ENCODE data around the gene SEZ6L. TPM values are rescaled to one million over a fixed set of nuclear protein-coding genes. Genes with fewer than 3 reads are reported as not detected.

Gene SEZ6L
- total RNA-seq, 4 donors from 2014 or later: 0.14 to 0.16 TPM; not detected in 2

- H3K4me3 ChIP-seq: no peak overlapping the region
- H3K27me3 ChIP-seq: peaks cover 5% of the 10 kb centered on the region
- no peaks in the 10 kb centered on the region for H3K36me3 ChIP-seq
- intact Hi-C loops (cut with DNase I; ENCODE audit: low total_unique reads) (no loop called here), in situ Hi-C loops (cut with MboI; ENCODE audit: low pct_ligation_motif_present in 1 of 4, low pct_unique_long_range_greater_than_20kb in 1 of 4, low sequenced_read_pairs in 3 of 4) (no loop called here)
- H3K4me1 ChIP-seq: no peaks in the 10 kb centered on the region
- H3K9me3 ChIP-seq: no peaks in the 10 kb centered on the region
- 39% methylated on average over 4 of the region's 4 CpGs; no CpG with 5 or more reads in 1 of the 2 donors for WGBS, 2 donors (ENCODE audit: low coverage in 1 of 2)
- no peak overlapping the region for H3K27ac ChIP-seq
- no peak for DNase-seq
- TF ChIP-seq EP300 (IDR thresholded peaks at IDR 0.05; ENCODE audit: low read depth) (no peak), POLR2A (IDR thresholded peaks at IDR 0.05) (no peak), POLR2AphosphoS5 (IDR thresholded peaks at IDR 0.05) (no peak)
- TF ChIP-seq, protein P1, sequence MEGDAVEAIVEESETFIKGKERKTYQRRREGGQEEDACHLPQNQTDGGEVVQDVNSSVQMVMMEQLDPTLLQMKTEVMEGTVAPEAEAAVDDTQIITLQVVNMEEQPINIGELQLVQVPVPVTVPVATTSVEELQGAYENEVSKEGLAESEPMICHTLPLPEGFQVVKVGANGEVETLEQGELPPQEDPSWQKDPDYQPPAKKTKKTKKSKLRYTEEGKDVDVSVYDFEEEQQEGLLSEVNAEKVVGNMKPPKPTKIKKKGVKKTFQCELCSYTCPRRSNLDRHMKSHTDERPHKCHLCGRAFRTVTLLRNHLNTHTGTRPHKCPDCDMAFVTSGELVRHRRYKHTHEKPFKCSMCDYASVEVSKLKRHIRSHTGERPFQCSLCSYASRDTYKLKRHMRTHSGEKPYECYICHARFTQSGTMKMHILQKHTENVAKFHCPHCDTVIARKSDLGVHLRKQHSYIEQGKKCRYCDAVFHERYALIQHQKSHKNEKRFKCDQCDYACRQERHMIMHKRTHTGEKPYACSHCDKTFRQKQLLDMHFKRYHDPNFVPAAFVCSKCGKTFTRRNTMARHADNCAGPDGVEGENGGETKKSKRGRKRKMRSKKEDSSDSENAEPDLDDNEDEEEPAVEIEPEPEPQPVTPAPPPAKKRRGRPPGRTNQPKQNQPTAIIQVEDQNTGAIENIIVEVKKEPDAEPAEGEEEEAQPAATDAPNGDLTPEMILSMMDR (IDR thresholded peaks at IDR 0.05): no peak
These were observed 30.0 kb upstream of the SEZ6L start for GRCh38 chr22:26139310-26139709.

- TF ChIP-seq EP300 (IDR thresholded peaks at IDR 0.05; ENCODE audit: low read depth) (no peak), POLR2A (IDR thresholded peaks at IDR 0.05) (no peak), POLR2AphosphoS5 (IDR thresholded peaks at IDR 0.05) (no peak)
- TF ChIP-seq, protein P1 (IDR thresholded peaks at IDR 0.05): no peak
- Histone ChIP-seq H3K27me3 (peaks cover 5% of the 10 kb centered on the region), H3K36me3 (no peaks in the 10 kb centered on the region), H3K4me1 (no peaks in the 10 kb centered on the region), H3K4me3 (no peak overlapping the region), H3K27ac (no peak overlapping the region), H3K9me3 (no peaks in the 10 kb centered on the region)
- intact Hi-C loops (cut with DNase I; ENCODE audit: low total_unique reads) (no loop called here), in situ Hi-C loops (cut with MboI; ENCODE audit: low pct_ligation_motif_present in 1 of 4, low pct_unique_long_range_greater_than_20kb in 1 of 4, low sequenced_read_pairs in 3 of 4) (no loop called here)
- WGBS, 2 donors (ENCODE audit: low coverage in 1 of 2): 79% methylated on average over 4 of the region's 4 CpGs; no CpG with 5 or more reads in 1 of the 2 donors
- DNase-seq: no peak
These were observed 27.4 kb upstream of the SEZ6L start for GRCh38 chr22:26141831-26142230.

DNA sequence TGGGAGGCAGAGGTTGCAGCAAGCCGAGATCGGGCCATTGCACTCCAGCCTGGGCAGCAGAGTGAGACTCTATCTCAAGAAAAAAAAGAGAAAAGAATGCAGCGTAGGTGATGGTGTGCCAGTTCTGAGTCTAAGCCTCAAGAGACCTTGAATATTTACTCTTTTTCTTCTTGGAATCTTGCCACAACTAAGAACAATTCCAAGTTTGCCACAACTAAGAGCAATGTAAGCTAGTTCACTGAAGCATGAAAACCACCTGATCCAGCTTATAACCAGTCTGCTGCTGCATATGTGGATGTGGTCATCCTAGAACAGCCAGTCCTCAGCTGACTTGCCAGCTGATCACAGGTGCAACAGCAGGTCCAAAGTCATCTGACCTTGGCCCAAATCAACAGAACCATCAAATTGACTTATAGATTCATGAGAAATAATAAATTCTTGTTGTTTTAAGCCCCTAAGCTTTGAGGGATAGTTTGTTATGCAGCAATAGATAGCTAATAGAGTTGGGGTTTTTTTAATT, 25.4 kb upstream of the SEZ6L start:
- H3K4me3 ChIP-seq: no peak overlapping the region
- H3K27ac ChIP-seq: no peak overlapping the region
- TF ChIP-seq, protein P1 (IDR thresholded peaks at IDR 0.05): no peak
- TF ChIP-seq POLR2A (IDR thresholded peaks at IDR 0.05) (no peak), POLR2AphosphoS5 (IDR thresholded peaks at IDR 0.05) (no peak), EP300 (IDR thresholded peaks at IDR 0.05; ENCODE audit: low read depth) (no peak)
- H3K36me3 ChIP-seq: no peaks in the 10 kb centered on the region
- no peak for DNase-seq
- H3K4me1 ChIP-seq: no peaks in the 10 kb centered on the region
- 80 to 88% methylated on average over 1 to 3 of the region's 3 CpGs for WGBS, 2 donors (ENCODE audit: low coverage in 1 of 2)
- no peaks in the 10 kb centered on the region for H3K9me3 ChIP-seq
- peaks cover 5% of the 10 kb centered on the region for H3K27me3 ChIP-seq
- intact Hi-C loops (cut with DNase I; ENCODE audit: low total_unique reads): no loop called here
- in situ Hi-C loops (cut with MboI; ENCODE audit: low pct_ligation_motif_present in 1 of 4, low pct_unique_long_range_greater_than_20kb in 1 of 4, low sequenced_read_pairs in 3 of 4): no loop called here

DNA sequence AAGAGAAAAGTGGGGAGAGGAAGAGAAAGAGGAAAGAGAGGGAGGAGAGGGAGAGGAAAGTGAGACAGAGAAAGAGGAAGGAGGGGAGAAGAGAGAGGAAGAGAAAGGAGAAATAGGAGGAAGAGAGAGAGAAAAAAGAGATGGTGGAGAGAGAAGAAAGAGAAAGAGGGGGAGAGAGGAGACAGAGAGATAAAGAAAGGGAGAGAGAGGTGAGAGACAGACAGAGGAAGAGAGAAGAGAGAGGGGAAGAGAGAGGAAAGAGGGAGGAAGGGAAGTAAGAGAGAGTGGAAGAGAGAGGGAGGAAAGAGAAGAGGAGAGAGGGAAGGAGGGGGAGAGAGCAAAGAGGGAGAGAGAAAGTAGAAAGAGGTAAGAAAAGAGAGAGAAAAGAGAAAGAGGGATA, 9.4 kb upstream of the SEZ6L start:
- TF ChIP-seq POLR2AphosphoS5 (IDR thresholded peaks at IDR 0.05): no peak
- TF ChIP-seq, protein P1 (IDR thresholded peaks at IDR 0.05): no peak
- TF ChIP-seq POLR2A (IDR thresholded peaks at IDR 0.05): no peak
- TF ChIP-seq EP300 (IDR thresholded peaks at IDR 0.05; ENCODE audit: low read depth): no peak
- Histone ChIP-seq H3K9me3 (no peaks in the 10 kb centered on the region), H3K4me1 (no peaks in the 10 kb centered on the region), H3K4me3 (no peak overlapping the region), H3K27me3 (peaks cover 19% of the 10 kb centered on the region), H3K27ac (no peak overlapping the region), H3K36me3 (no peaks in the 10 kb centered on the region)
- in situ Hi-C loops (cut with MboI; ENCODE audit: low pct_ligation_motif_present in 1 of 4, low pct_unique_long_range_greater_than_20kb in 1 of 4, low sequenced_read_pairs in 3 of 4) (no loop called here), intact Hi-C loops (cut with DNase I; ENCODE audit: low total_unique reads) (no loop called here)
- DNase-seq: no peak

Data from transverse colon (tissue), 4 donors.